Astrocyte of the hippocampus (primary cell): ENCODE measurements around the gene CSNK1G2.

Experiments
- DNase-seq: peaks from one replicate; pipeline ENCODE4 v3.0.0; 2011; ENCODE audit warnings: low read depth, low spot score

The CSNK1G2 gene

GRCh38 chr19:2016041-2016807, 75.3 kb downstream of the CSNK1G2 start:
- peak; percentile 81 for DNase-seq

GRCh38 chr19:2018752-2019151, 77.8 kb downstream of the CSNK1G2 start:
- no peak for DNase-seq

GRCh38 chr19:2021453-2022140, 80.6 kb downstream of the CSNK1G2 start:
- no peak for DNase-seq

- DNase-seq = no peak
Observed at GRCh38 chr19:2022289-2022688, 81.3 kb downstream of the CSNK1G2 start.

- no peak for DNase-seq
Observed at GRCh38 chr19:2026770-2027169, 85.8 kb downstream of the CSNK1G2 start.

GRCh38 chr19:2027361-2027760, 86.4 kb downstream of the CSNK1G2 start:
- DNase-seq = peak; percentile 64
